Upper lobe of left lung (tissue), 4 donors: Measurements from ENCODE around the gene SCAMP5.

Experiments used
- CTCF ChIP-seq, 6 experiments: fragments of 450-650 bp in 4 of 6; fragments of 200-600 bp in 2 of 6; sonication (generic) in 2 of 6; IDR thresholded peaks; one replicate each; pipeline ENCODE4 v1.5.1; 2016 to 2019; ENCODE audit warnings: antibody characterized with exemption in 6 of 6
- EP300 ChIP-seq, 4 donors: sonication (generic); formaldehyde crosslinking; IDR thresholded peaks; one replicate each; pipeline ENCODE4 v1.5.1; 2017; ENCODE audit warnings: antibody characterized with exemption in 4 of 4, control low read depth in 2 of 4
- POLR2A ChIP-seq, 4 donors: fragments of 450-650 bp; IDR thresholded peaks; one replicate each; pipeline ENCODE4 v1.5.1; 2016 to 2017; ENCODE audit warnings: antibody characterized with exemption in 4 of 4, mild to moderate bottlenecking in 2 of 4
- POLR2AphosphoS5 ChIP-seq, 2 donors: sonication (generic); formaldehyde crosslinking; IDR thresholded peaks; one replicate each; pipeline ENCODE4 v1.5.1; 2017; ENCODE audit warnings: antibody characterized with exemption in 2 of 2

GRCh38 chr15:74950078-74950908 lies 45.1 kb upstream of the SCAMP5 start:
- TF ChIP-seq CTCF (IDR thresholded peaks at IDR 0.05) (peak; percentile 93 to 98 (median 96)), POLR2A (IDR thresholded peaks at IDR 0.05) (no peak), EP300 (IDR thresholded peaks at IDR 0.05) (no peak), POLR2AphosphoS5 (IDR thresholded peaks at IDR 0.05) (no peak)
